Parathyroid adenoma (tissue), 2 donors: ENCODE results near the gene NHERF1.

Source experiments
- H2AFZ ChIP-seq: fragments of 300-600 bp; sonication (generic); one replicate; pipeline ENCODE4 v1.7.0; 2017; ENCODE audit warnings: antibody characterized with exemption, mild to moderate bottlenecking
- H3K27ac ChIP-seq: fragments of 300-600 bp; sonication (generic); one replicate; pipeline ENCODE4 v1.7.0; 2017
- H3K27me3 ChIP-seq: fragments of 300-600 bp; sonication (generic); one replicate; pipeline ENCODE4 v1.7.0; 2017; ENCODE audit warnings: low read length; ENCODE audit not compliant: control insufficient read depth, insufficient read depth
- H3K36me3 ChIP-seq: fragments of 300-600 bp; sonication (generic); one replicate; pipeline ENCODE4 v1.7.0; 2017; ENCODE audit warnings: low read length; ENCODE audit not compliant: control insufficient read depth, insufficient read depth
- H3K4me1 ChIP-seq: fragments of 300-600 bp; sonication (generic); one replicate; pipeline ENCODE4 v1.7.0; 2017; ENCODE audit warnings: control low read depth
- H3K4me2 ChIP-seq: fragments of 300-600 bp; sonication (generic); one replicate; pipeline ENCODE4 v1.7.0; 2017; ENCODE audit warnings: low read length
- H3K4me3 ChIP-seq: fragments of 300-600 bp; sonication (generic); one replicate; pipeline ENCODE4 v1.7.0; 2017; ENCODE audit warnings: low read depth, low read length
- H3K79me2 ChIP-seq: fragments of 300-600 bp; sonication (generic); one replicate; pipeline ENCODE4 v1.7.0; 2017; ENCODE audit warnings: control low read depth
- H3K9ac ChIP-seq: fragments of 300-600 bp; sonication (generic); one replicate; pipeline ENCODE4 v1.7.0; 2017; ENCODE audit warnings: mild to moderate bottlenecking
- H3K9me3 ChIP-seq: fragments of 300-600 bp; sonication (generic); one replicate; pipeline ENCODE4 v1.7.0; 2017; ENCODE audit warnings: low read length; ENCODE audit not compliant: control insufficient read depth
- TF ChIP-seq, protein P1 (sequence below): fragments of 300-600 bp; sonication (generic); IDR thresholded peaks from one replicate; pipeline ENCODE4 v1.7.0; 2017; ENCODE audit warnings: antibody characterized with exemption, mild to moderate bottlenecking
- donor health status: primary hyperparathyroidism.

The NHERF1 gene

DNA sequence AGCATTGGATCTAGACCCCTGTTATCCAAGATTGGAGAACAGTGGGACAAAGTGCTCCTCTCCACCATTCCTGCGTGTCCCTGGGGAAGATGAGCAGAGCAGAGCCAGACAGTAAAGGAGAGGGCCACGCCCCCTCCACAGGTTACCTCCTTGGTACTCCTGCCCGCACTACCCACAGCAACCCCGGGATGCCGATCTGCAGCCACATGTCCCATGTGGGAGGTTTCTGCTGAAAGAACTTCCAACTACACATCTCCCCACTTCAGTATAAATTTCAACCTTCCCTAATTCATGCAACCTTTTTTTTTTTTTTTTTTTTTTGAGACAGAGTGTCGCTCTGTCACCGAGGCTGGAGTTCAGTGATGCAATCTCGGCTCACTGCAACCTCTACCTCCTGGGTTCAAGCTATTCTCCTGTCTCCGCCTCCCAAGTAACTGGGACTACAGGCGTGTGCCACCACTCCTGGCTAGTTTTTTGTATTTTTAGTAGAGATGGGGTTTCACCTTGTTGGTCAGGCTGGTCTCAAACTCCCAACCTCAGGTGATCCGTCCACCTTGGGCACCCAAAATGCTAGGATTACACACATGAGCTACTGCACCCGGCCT, 9.1 kb upstream of the NHERF1 start:
- TF ChIP-seq, protein P1, sequence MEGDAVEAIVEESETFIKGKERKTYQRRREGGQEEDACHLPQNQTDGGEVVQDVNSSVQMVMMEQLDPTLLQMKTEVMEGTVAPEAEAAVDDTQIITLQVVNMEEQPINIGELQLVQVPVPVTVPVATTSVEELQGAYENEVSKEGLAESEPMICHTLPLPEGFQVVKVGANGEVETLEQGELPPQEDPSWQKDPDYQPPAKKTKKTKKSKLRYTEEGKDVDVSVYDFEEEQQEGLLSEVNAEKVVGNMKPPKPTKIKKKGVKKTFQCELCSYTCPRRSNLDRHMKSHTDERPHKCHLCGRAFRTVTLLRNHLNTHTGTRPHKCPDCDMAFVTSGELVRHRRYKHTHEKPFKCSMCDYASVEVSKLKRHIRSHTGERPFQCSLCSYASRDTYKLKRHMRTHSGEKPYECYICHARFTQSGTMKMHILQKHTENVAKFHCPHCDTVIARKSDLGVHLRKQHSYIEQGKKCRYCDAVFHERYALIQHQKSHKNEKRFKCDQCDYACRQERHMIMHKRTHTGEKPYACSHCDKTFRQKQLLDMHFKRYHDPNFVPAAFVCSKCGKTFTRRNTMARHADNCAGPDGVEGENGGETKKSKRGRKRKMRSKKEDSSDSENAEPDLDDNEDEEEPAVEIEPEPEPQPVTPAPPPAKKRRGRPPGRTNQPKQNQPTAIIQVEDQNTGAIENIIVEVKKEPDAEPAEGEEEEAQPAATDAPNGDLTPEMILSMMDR: no peak
- H3K27ac ChIP-seq: no peak overlapping the region

DNA sequence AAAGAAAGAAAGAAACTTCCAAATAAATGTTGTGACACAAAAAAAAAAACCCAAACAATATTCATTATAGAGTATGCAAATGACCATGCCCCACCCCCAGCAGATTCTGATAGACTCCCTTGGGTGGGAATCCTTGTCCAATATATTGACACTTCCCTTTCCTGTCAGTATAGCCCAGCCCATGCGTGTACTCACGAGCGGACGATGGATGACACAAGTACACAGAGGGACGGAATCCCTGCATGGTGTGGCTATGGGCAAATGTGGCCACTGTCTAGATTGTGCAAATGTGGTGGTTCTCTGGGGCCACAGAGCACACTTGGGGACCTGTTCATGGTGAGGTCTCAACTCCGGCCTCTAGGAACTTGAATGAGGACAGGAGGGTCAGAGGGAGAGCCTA, 8.3 kb upstream of the NHERF1 start:
- TF ChIP-seq, protein P1: no peak
- Histone ChIP-seq H3K4me3 (no peak overlapping the region), H3K27ac (no peak overlapping the region), H3K4me2 (no peak overlapping the region), H2AFZ (no peak overlapping the region), H3K9ac (no peak overlapping the region), H3K79me2 (no peaks in the 10 kb centered on the region), H3K27me3 (peaks cover 5% of the 10 kb centered on the region), H3K9me3 (no peaks in the 10 kb centered on the region), H3K4me1 (peaks cover 7% of the 10 kb centered on the region), H3K36me3 (no peaks in the 10 kb centered on the region)

More for the DNA sequence above, 9.1 kb upstream of the NHERF1 start:
- Histone ChIP-seq H3K36me3 (no peaks in the 10 kb centered on the region), H3K4me3 (no peak overlapping the region), H3K4me1 (no peaks in the 10 kb centered on the region), H3K27me3 (peaks cover 5% of the 10 kb centered on the region), H3K9me3 (no peaks in the 10 kb centered on the region), H3K9ac (no peak overlapping the region), H3K79me2 (no peaks in the 10 kb centered on the region), H2AFZ (no peak overlapping the region), H3K4me2 (no peak overlapping the region)

DNA sequence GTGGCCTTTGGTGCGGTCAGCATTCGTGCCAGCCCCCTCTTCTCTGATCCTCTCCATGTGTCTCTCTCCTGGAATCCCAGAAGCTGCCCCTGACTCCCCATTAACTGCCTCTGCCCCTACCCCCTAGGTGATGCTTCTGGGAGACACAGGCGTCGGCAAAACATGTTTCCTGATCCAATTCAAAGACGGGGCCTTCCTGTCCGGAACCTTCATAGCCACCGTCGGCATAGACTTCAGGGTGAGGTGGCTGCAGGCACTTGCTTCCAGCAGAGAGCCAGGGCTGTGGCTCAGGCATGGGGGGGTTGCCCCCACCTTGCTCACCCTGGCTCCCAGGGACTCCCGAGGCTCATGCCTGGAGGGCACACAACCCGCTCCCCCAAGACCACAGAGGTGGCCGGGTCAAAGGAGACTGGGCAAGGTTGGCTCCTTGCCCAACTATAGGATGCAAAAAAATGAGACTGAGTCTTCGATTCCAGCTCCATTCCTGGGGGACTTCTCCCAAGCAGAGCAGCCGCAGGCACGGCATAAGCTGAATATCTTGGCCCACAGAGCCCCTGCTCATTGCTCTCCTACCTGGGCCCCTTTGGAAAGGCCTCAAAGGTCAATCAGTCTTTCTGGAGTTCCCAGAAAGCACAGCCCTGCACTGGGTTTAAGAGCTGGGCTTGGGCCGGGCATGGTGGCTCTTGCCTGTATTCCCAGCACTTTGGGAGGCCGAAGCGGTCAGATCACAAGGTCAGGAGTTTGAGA, 7.6 kb upstream of the NHERF1 start:
- Histone ChIP-seq H3K36me3 (no peaks in the 10 kb centered on the region), H3K79me2 (no peaks in the 10 kb centered on the region), H3K27me3 (peaks cover 5% of the 10 kb centered on the region), H3K4me2 (no peak overlapping the region), H2AFZ (no peak overlapping the region), H3K4me1 (peaks cover 7% of the 10 kb centered on the region), H3K4me3 (no peak overlapping the region), H3K27ac (no peak overlapping the region), H3K9me3 (no peaks in the 10 kb centered on the region), H3K9ac (no peak overlapping the region)
- TF ChIP-seq, protein P1: no peak

DNA sequence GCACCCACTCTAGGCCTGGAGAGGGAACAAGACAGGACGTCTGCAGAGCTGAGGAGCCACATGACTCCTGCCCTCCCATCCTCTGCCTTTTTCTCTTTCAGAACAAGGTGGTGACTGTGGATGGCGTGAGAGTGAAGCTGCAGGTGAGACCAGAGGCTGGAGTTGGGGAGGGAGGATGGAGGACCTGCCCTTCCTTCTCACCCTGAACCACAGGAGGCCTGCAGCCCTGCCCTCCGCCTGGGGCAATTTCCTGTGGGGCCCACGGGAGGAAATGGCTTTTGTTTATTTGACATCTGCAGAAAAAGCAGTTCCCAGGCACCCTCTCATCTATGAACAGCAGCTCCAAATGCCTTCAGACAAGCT, 6.3 kb upstream of the NHERF1 start:
- TF ChIP-seq, protein P1: no peak
- H3K9ac ChIP-seq: no peak overlapping the region
- no peaks in the 10 kb centered on the region for H3K9me3 ChIP-seq
- H3K27ac ChIP-seq: no peak overlapping the region
- H3K4me1 ChIP-seq: peaks cover 11% of the 10 kb centered on the region
- H2AFZ ChIP-seq: no peak overlapping the region
- H3K36me3 ChIP-seq: no peaks in the 10 kb centered on the region
- H3K4me3 ChIP-seq: no peak overlapping the region
- H3K4me2 ChIP-seq: no peak overlapping the region
- H3K27me3 ChIP-seq: peaks cover 4% of the 10 kb centered on the region
- H3K79me2 ChIP-seq: no peaks in the 10 kb centered on the region
